Measurements from ENCODE around the gene TMEM150B.

The TMEM150B gene

DNA sequence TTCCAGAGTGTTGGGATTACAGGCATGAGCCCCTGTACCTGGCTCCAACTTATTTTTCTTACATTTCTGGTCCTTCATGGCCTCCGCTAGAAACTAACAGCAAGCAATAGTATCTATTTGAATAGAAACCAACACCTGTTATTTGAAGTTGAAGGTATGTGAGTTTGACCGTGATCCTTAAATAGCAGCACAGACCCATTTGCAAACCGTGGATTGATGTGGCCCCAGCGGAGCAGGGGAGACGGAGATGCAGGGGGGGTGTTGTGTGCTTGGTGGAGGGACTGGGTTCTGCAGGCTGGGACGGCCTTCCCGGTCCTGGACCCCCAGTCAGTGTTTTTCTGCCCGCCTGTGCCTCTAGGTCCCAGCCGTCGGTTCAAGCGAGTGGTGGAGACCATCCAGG is 16.9 kb downstream of the TMEM150B start:
- in situ Hi-C loops (cut with MboI; ENCODE audit: low sequenced_read_pairs) = no loop called here

DNA sequence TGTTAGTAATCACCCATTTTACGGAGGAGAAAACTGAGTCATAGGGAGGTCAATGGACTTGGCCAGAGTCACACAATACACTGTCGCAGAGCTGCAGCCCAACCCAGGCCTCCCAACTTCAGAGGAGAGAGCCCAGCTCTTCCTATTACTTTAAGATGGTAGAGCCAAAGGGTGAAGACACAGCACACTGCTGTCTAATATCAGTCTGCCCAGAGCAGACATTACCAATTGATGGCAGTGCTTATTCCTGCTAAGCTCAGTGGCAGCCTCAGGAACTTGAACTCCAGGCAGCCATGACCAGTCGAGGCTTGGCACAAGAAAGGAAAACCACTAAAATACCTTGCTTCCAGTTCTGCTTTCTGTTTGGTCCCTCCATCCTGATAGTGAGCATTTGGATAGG is 18.4 kb downstream of the TMEM150B start:
- in situ Hi-C loops (cut with MboI; ENCODE audit: low sequenced_read_pairs) = no loop called here

- in situ Hi-C loops (cut with MboI; ENCODE audit: low sequenced_read_pairs) = no loop called here
These were observed 19.1 kb downstream of the TMEM150B start for GRCh38 chr19:55305983-55306562.

GRCh38 chr19:55305491-55305890 is 19.6 kb downstream of the TMEM150B start:
- in situ Hi-C loops (cut with MboI; ENCODE audit: low sequenced_read_pairs) = no loop called here

GRCh38 chr19:55304980-55305379 is 20.2 kb downstream of the TMEM150B start:
- in situ Hi-C loops (cut with MboI; ENCODE audit: low sequenced_read_pairs) = no loop called here

DNA sequence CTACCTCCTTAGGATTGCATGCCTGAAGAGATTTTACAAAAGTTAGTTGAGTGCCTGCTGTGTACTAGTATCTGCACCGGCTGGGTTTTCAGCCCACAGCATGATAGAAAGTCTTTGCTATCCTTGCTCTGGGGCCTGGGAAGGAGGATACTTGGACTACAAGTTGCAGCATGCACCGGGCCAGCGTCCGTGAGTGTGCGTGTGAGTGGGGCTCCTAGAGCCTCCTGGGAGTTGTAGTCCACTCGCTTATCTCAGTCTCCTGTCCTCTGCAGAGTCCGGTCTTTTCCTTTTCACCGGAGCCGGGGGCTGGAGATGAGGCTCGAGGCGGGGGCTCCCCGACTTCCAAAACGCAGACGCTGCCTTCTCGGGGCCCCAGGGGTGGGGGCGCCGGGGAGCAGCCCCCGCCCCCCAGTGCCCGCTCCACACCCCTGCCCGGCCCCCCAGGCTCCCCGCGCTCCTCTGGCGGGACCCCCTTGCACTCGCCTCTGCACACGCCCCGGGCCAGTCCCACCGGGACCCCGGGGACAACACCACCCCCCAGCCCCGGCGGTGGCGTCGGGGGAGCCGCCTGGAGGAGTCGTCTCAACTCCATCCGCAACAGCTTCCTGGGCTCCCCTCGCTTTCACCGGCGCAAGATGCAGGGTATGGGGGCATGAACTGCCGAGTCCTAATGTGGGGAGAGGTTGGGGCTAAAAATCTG is 20.7 kb downstream of the TMEM150B start:
- in situ Hi-C loops (cut with MboI; ENCODE audit: low sequenced_read_pairs) = no loop called here

DNA sequence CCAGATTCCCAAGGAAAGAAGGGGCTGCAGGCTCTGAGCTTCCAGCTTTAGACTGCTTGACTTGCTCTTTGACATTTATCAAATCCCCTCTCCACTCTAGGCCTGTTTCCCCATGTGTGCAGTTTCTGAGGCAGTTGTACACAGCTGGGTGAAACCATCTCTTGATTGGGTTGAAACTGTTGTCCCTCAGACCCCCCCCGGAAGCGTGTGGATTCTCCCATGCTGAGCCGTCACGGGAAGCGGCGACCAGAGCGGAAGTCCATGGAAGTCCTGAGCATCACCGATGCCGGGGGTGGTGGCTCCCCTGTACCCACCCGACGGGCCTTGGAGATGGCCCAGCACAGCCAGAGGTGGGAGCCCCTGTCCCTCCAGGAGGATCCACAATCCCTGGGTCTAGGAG is 21.7 kb downstream of the TMEM150B start:
- in situ Hi-C loops (cut with MboI; ENCODE audit: low sequenced_read_pairs) = no loop called here

- in situ Hi-C loops (cut with MboI; ENCODE audit: low sequenced_read_pairs) = no loop called here
These were observed 22.8 kb downstream of the TMEM150B start for GRCh38 chr19:55302318-55302703.

- in situ Hi-C loops (cut with MboI; ENCODE audit: low sequenced_read_pairs) = no loop called here
These were observed 23.5 kb downstream of the TMEM150B start for GRCh38 chr19:55301459-55302317.

DNA sequence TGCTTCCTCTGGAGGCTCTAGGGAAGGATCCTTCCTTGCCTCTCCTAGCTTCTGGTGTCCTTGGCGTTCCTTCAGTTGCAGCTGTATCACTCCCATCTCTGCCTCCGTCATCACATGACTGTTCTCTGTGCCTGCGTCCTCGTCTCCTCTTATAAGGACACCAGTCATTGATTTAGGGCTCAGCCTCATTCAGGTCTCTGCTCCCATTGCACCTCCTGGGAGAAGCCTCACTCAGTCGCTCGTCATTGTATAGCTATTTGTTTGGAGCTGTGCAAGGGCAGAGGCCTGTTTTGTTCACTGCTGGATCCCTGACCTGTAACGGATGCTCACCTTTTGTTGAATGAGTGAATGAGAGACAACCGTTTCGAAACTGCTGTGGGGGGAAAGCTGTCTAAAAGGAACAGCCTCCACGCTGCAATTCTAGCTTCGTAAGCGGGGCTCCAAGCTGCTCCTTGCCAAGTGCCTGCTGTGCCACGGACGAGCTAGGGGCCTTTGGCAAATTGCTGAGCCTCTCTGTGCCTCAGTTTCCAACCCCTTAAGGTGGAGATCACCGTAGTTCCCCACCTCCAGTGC is 24.2 kb downstream of the TMEM150B start:
- in situ Hi-C loops (cut with MboI; ENCODE audit: low sequenced_read_pairs) = no loop called here

- in situ Hi-C loops (cut with MboI; ENCODE audit: low sequenced_read_pairs) = no loop called here
These were observed 25.1 kb downstream of the TMEM150B start for GRCh38 chr19:55299991-55300390.

GRCh38 chr19:55297267-55297666 is 27.9 kb downstream of the TMEM150B start:
- in situ Hi-C loops (cut with MboI; ENCODE audit: low sequenced_read_pairs) = no loop called here

GRCh38 chr19:55289117-55289796 is 35.9 kb downstream of the TMEM150B start:
- in situ Hi-C loops (cut with MboI; ENCODE audit: low sequenced_read_pairs) = no loop called here

DNA sequence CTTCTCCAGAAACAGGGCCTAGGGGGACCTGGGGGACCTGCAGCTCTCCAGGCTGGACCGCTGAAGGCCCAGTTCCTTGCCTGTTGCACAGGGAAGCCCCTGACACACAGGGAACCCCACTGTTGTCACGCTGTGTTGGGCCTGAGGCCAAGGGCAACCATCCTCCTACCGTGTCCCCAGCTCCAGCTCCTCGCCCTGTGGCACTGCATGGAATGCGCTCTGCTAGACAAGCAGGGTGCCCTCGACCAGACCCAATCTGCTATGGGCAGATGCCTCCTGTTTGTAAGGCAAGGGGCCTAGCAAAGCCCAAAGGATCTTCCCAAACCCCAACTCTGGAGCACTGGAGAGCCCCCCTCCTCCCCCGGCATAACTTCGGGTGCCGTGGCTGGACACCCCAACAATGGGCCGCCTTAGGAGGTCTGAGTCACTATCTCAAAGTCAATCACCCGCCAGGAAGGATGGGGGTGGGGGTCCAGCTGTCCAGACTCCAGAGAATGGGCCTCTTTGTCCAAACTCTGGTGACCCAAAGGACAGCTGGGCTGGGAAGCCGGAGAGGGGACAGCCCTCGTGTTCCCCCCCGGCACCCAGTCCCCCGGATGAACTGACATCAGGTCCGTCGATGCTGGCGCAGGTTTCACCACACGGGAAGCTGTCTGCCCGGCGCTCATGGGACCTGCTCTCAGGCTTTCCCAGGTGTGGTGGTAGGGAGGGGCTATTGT is 37.6 kb downstream of the TMEM150B start:
- in situ Hi-C loops (cut with MboI; ENCODE audit: low sequenced_read_pairs) = no loop called here

- in situ Hi-C loops (cut with MboI; ENCODE audit: low sequenced_read_pairs) = no loop called here
These were observed 39.8 kb downstream of the TMEM150B start for GRCh38 chr19:55285229-55285890.

DNA sequence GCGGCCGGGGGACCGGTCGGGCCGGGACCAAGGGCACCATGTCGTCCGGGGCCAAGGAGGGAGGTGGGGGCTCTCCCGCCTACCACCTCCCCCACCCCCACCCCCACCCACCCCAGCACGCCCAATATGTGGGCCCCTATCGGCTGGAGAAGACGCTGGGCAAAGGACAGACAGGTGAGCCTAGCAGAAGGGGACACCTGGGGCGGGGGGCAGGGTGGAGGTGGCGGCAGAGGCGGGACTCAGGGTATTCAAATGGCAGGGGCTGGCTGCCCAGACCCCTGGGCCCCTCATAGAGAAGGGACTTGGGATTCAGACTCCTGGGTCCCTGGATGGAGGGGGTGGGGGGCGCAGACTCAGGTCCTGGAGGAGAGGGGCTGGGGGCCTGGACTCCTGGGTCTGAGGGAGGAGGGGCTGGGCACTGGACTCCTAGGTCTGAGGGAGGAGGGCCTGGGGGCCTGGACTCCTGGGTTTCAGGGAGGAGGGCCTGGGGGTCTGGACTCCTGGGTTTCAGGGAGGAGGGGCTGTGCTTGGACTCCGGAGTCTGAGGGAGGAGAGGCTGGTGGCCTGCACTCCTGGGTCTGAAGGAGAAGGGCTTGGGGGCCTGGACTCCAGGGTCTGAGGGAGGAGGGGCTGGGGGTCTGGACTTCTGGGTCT is 40.6 kb downstream of the TMEM150B start:
- in situ Hi-C loops (cut with MboI; ENCODE audit: low sequenced_read_pairs) = no loop called here

DNA sequence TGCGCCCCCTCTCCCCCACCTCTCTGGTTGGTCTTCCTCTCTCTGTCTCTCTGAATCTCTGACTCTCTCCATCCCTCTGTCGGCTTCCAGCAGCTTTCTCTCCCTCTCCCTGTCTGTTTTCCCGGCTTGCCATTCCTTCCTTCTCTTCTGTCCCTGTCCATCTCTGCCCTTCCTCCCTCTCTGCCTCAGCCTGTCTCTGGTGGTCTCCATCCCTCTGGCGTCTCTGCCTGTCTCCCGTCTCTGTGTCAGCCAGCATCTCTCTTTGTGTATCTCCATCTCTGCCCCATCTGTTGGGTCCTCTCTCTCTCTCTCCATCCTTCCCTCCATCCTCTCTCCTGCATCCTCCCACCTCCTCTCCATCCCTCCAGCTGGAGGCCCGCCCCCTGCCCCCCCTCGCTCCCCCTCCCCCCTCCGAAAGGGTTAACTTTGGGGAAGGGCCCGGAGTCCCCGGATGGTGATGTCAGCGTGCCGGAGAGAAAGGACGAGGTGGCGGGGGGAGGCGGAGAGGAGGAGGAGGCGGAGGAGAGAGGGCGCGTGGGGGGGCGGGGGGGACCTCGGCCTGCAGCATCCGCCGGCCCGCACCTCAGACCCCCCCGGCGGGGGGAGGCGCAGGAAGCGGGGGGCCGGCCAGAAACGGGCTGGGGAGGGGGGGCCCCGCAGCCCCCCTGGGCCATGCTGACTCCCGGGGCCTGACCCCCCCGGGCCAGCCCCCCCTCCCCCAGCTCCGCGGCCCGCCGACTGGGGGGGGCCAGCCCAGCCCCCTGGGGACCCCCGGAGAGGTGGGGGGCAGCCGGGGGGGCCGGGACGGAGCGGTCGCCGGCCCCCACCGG is 41.4 kb downstream of the TMEM150B start, which contains the start of gene BRSK1:
Gene BRSK1 (plus strand): TSS at position 450 of the 830 bp plus-strand sequence. CDS start 446 bp downstream, outside the sequence.
- in situ Hi-C loops (cut with MboI; ENCODE audit: low sequenced_read_pairs) = no loop called here
